ENCODE measurements around the gene ODAD2.

DNA sequence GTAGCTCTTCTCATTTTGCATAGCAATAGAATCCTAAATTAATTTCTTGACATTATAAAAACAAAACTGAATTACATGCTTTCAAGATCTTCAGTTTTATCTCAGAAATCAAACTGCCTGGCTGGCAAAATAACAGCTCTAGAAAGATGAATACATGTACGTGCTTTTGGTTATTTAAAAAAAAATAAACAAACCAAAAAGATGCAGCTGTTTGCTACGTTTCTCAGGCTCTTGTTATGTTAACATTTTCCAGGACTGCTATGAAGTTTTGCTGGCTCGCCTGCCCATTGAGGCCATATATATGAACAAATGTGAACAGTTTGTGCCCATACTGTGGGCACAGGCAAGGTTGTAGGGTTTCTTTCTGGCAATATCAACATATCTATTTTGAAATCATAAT lies 86.6 kb downstream of the ODAD2 start:
- TF ChIP-seq, protein P1, sequence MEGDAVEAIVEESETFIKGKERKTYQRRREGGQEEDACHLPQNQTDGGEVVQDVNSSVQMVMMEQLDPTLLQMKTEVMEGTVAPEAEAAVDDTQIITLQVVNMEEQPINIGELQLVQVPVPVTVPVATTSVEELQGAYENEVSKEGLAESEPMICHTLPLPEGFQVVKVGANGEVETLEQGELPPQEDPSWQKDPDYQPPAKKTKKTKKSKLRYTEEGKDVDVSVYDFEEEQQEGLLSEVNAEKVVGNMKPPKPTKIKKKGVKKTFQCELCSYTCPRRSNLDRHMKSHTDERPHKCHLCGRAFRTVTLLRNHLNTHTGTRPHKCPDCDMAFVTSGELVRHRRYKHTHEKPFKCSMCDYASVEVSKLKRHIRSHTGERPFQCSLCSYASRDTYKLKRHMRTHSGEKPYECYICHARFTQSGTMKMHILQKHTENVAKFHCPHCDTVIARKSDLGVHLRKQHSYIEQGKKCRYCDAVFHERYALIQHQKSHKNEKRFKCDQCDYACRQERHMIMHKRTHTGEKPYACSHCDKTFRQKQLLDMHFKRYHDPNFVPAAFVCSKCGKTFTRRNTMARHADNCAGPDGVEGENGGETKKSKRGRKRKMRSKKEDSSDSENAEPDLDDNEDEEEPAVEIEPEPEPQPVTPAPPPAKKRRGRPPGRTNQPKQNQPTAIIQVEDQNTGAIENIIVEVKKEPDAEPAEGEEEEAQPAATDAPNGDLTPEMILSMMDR (IDR thresholded peaks at IDR 0.05) = no peak
- TF ChIP-seq POLR2A (IDR thresholded peaks at IDR 0.05) = no peak

Data from body of pancreas (tissue), 4 donors.